Breast epithelium (tissue), 3 donors: ENCODE data around the gene UBE2K.

ENCODE experiments used
- POLR2A ChIP-seq: fragments of 450-650 bp; IDR thresholded peaks from one replicate; pipeline ENCODE4 v1.6.1; 2016; ENCODE audit warnings: antibody characterized with exemption, mild to moderate bottlenecking, moderate library complexity
- POLR2AphosphoS5 ChIP-seq, 3 donors: sonication (generic); formaldehyde crosslinking; IDR thresholded peaks; one replicate each; pipeline ENCODE4 v1.6.1; 2017; ENCODE audit warnings: antibody characterized with exemption in 3 of 3
- TF ChIP-seq, protein P1 (sequence below), 3 donors: fragments of 450-650 bp; IDR thresholded peaks; one replicate each; pipeline ENCODE4 v1.5.1; 2016 to 2017; ENCODE audit warnings: antibody characterized with exemption in 3 of 3, mild to moderate bottlenecking in 3 of 3, moderate library complexity in 3 of 3

GRCh38 chr4:39756159-39756558 is 58.2 kb downstream of the UBE2K start:
- TF ChIP-seq, protein P1, sequence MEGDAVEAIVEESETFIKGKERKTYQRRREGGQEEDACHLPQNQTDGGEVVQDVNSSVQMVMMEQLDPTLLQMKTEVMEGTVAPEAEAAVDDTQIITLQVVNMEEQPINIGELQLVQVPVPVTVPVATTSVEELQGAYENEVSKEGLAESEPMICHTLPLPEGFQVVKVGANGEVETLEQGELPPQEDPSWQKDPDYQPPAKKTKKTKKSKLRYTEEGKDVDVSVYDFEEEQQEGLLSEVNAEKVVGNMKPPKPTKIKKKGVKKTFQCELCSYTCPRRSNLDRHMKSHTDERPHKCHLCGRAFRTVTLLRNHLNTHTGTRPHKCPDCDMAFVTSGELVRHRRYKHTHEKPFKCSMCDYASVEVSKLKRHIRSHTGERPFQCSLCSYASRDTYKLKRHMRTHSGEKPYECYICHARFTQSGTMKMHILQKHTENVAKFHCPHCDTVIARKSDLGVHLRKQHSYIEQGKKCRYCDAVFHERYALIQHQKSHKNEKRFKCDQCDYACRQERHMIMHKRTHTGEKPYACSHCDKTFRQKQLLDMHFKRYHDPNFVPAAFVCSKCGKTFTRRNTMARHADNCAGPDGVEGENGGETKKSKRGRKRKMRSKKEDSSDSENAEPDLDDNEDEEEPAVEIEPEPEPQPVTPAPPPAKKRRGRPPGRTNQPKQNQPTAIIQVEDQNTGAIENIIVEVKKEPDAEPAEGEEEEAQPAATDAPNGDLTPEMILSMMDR (IDR thresholded peaks at IDR 0.05): no peak
- TF ChIP-seq POLR2A: no peak
- no peak for TF ChIP-seq POLR2AphosphoS5 (IDR thresholded peaks at IDR 0.05)
